Measurements from ENCODE around the gene SFT2D1.

Gene SFT2D1

GRCh38 chr6:166293731-166294584 lies 48.4 kb downstream of the SFT2D1 start:
- Histone ChIP-seq H4K20me1 (ENCODE audit: insufficient read depth) (no peaks in the 10 kb centered on the region), H3K4me3 (IDR thresholded peaks at IDR 0.05; ENCODE audit: insufficient read depth, low read depth, low read length) (no peak overlapping the region), H3K4me1 (ENCODE audit: low read depth, poor library complexity, severe bottlenecking) (no peaks in the 10 kb centered on the region), H3K27ac (no peak overlapping the region), H3K4me2 (no peak overlapping the region), H3K79me2 (ENCODE audit: insufficient read depth, low read depth) (no peaks in the 10 kb centered on the region), H3K36me3 (ENCODE audit: insufficient read depth) (no peaks in the 10 kb centered on the region), H3K9ac (no peak overlapping the region), H3K27me3 (ENCODE audit: insufficient read depth, low read depth) (no peaks in the 10 kb centered on the region), H2AFZ (ENCODE audit: low read depth) (no peak overlapping the region)
- TF ChIP-seq CTCF (conservative IDR thresholded peaks at IDR 0.05; ENCODE audit: low read depth, low read length), result no peak

GRCh38 chr6:166289207-166290060 lies 52.9 kb downstream of the SFT2D1 start:
- no peak overlapping the region for H3K9ac ChIP-seq
- no peak overlapping the region for H3K4me3 ChIP-seq (IDR thresholded peaks at IDR 0.05; ENCODE audit: insufficient read depth, low read depth, low read length)
- no peak overlapping the region for H2AFZ ChIP-seq (ENCODE audit: low read depth)
- no peak overlapping the region for H3K27ac ChIP-seq
- H3K4me2 ChIP-seq, result no peak overlapping the region
- H3K36me3 ChIP-seq (ENCODE audit: insufficient read depth), result no peaks in the 10 kb centered on the region
- no peaks in the 10 kb centered on the region for H3K27me3 ChIP-seq (ENCODE audit: insufficient read depth, low read depth)
- H3K79me2 ChIP-seq (ENCODE audit: insufficient read depth, low read depth), result no peaks in the 10 kb centered on the region
- no peaks in the 10 kb centered on the region for H3K4me1 ChIP-seq (ENCODE audit: low read depth, poor library complexity, severe bottlenecking)
- TF ChIP-seq CTCF (conservative IDR thresholded peaks at IDR 0.05; ENCODE audit: low read depth, low read length), result no peak
- no peaks in the 10 kb centered on the region for H4K20me1 ChIP-seq (ENCODE audit: insufficient read depth)

GRCh38 chr6:166286839-166287271 lies 55.5 kb downstream of the SFT2D1 start:
- H3K4me3 ChIP-seq (IDR thresholded peaks at IDR 0.05; ENCODE audit: insufficient read depth, low read depth, low read length), result no peak overlapping the region
- H2AFZ ChIP-seq (ENCODE audit: low read depth), result no peak overlapping the region
- H3K27ac ChIP-seq, result no peak overlapping the region
- no peaks in the 10 kb centered on the region for H4K20me1 ChIP-seq (ENCODE audit: insufficient read depth)
- no peaks in the 10 kb centered on the region for H3K79me2 ChIP-seq (ENCODE audit: insufficient read depth, low read depth)
- H3K36me3 ChIP-seq (ENCODE audit: insufficient read depth), result no peaks in the 10 kb centered on the region
- no peak overlapping the region for H3K9ac ChIP-seq
- TF ChIP-seq CTCF (conservative IDR thresholded peaks at IDR 0.05; ENCODE audit: low read depth, low read length), result no peak
- no peak overlapping the region for H3K4me2 ChIP-seq
- no peaks in the 10 kb centered on the region for H3K27me3 ChIP-seq (ENCODE audit: insufficient read depth, low read depth)
- H3K4me1 ChIP-seq (ENCODE audit: low read depth, poor library complexity, severe bottlenecking), result no peaks in the 10 kb centered on the region

GRCh38 chr6:166285233-166285632 lies 57.1 kb downstream of the SFT2D1 start:
- Histone ChIP-seq H3K4me1 (ENCODE audit: low read depth, poor library complexity, severe bottlenecking) (no peaks in the 10 kb centered on the region), H3K27me3 (ENCODE audit: insufficient read depth, low read depth) (no peaks in the 10 kb centered on the region), H3K9ac (no peak overlapping the region), H3K4me3 (IDR thresholded peaks at IDR 0.05; ENCODE audit: insufficient read depth, low read depth, low read length) (no peak overlapping the region), H4K20me1 (ENCODE audit: insufficient read depth) (no peaks in the 10 kb centered on the region), H3K36me3 (ENCODE audit: insufficient read depth) (no peaks in the 10 kb centered on the region), H3K4me2 (no peak overlapping the region), H3K27ac (no peak overlapping the region), H3K79me2 (ENCODE audit: insufficient read depth, low read depth) (no peaks in the 10 kb centered on the region), H2AFZ (ENCODE audit: low read depth) (no peak overlapping the region)
- TF ChIP-seq CTCF (conservative IDR thresholded peaks at IDR 0.05; ENCODE audit: low read depth, low read length), result no peak

Data from KMS-11 (cell line).